Kidney (tissue), 14 donors: ENCODE results near the gene ASTN2. TPM values are rescaled to one million over a fixed set of nuclear protein-coding genes. Genes with fewer than 3 reads are reported as not detected.

Experiments
- DNase-seq, 5 donors: peaks; one replicate each; pipeline ENCODE4 v3.0.0-alpha.2; 2013 to 2020
- FAIRE-seq: peaks from 2 replicates; lab custom pipeline; 2012; peaks lifted over from hg19 to GRCh38; lab: Jason Lieb, UNC
- H3K27ac ChIP-seq, 2 donors: one replicate each; pipeline ENCODE4 v1.7.0; 2013; ENCODE audit warnings: low read depth in 2 of 2, low read length in 2 of 2, inconsistent platforms in 1 of 2
- H3K27me3 ChIP-seq: one replicate; pipeline ENCODE4 v1.7.1; 2013; ENCODE audit warnings: low read length, inconsistent platforms; ENCODE audit not compliant: control insufficient read depth, insufficient read depth
- H3K36me3 ChIP-seq, 3 donors: one replicate each; pipeline versions ENCODE4 v1.7.0 to v1.7.1; 2013; ENCODE audit warnings: low read length in 3 of 3, control low read depth in 1 of 3, inconsistent platforms in 1 of 3; ENCODE audit not compliant: insufficient read depth in 3 of 3, control insufficient read depth in 2 of 3
- H3K4me1 ChIP-seq, 3 donors: one replicate each; pipeline versions ENCODE4 v1.7.0 to v1.7.1; 2013; ENCODE audit warnings: low read length in 3 of 3, inconsistent platforms in 1 of 3, low read depth in 1 of 3; ENCODE audit not compliant: control insufficient read depth in 2 of 3, insufficient read depth in 2 of 3
- H3K4me3 ChIP-seq, 3 donors: one replicate each; pipeline versions ENCODE4 v1.7.0 to v1.8.1; 2013; ENCODE audit warnings: low read length in 3 of 3, control low read depth in 1 of 3, inconsistent platforms in 1 of 3
- H3K9ac ChIP-seq, 3 donors: one replicate each; pipeline versions ENCODE4 v1.7.0 to v1.7.1; 2013; ENCODE audit warnings: low read length in 3 of 3, control low read depth in 1 of 3, inconsistent platforms in 1 of 3
- H3K9me3 ChIP-seq, 3 donors: one replicate each; pipeline versions ENCODE4 v1.7.0 to v1.7.1; 2013; ENCODE audit warnings: low read length in 3 of 3, control low read depth in 1 of 3, inconsistent platforms in 1 of 3; ENCODE audit not compliant: control insufficient read depth in 2 of 3, insufficient read depth in 1 of 3
- intact Hi-C: fragments of 100-400 bp; cut with DNase I; formaldehyde crosslinking; loops from one replicate; pipeline ENCODE4 v1.11.1; 2022
- polyA plus RNA-seq: library from polyadenylated mRNA; stranded (reverse); fragments of 350-450 nt; fragmentation: Illumina TruSeq; extraction: RNeasy Lipid Tissue Mini Kit (QIAGEN cat#74804); gene quantifications from one replicate; pipeline ENCODE4 v1.2.3, GENCODE V29; 2014; ENCODE audit warnings: low read depth, low replicate concordance; ENCODE audit not compliant: insufficient read depth
- total RNA-seq: library from RNA; stranded (reverse); fragmentation: NEBNext Ultra II Directional; extraction: Animal tissue kit (Norgen Biotek cat#: 25700); gene quantifications from one replicate; pipeline ENCODE4 v1.2.1, GENCODE V29; 2021
- TF ChIP-seq, protein P1 (sequence below): IDR thresholded peaks from 3 replicates; pipeline ENCODE4 v1.5.1; 2012; ENCODE audit warnings: mild to moderate bottlenecking, moderate library complexity, borderline replicate concordance; ENCODE audit not compliant: insufficient read depth; ENCODE audit errors: extremely low read depth
- donor health status: control.
- donor health status: control.
- donor health status: control.
- donor health status: control.
- donor health status: control.
- donor health status: DM: yes; HTN: yes; CAD: no.
- donor health status: Normal renal cell carcinoma (clear cell type).

ASTN2 gene
- total and polyA plus RNA-seq, 2 donors from 2014 or later, result 7.6 to 11.5 TPM

DNA sequence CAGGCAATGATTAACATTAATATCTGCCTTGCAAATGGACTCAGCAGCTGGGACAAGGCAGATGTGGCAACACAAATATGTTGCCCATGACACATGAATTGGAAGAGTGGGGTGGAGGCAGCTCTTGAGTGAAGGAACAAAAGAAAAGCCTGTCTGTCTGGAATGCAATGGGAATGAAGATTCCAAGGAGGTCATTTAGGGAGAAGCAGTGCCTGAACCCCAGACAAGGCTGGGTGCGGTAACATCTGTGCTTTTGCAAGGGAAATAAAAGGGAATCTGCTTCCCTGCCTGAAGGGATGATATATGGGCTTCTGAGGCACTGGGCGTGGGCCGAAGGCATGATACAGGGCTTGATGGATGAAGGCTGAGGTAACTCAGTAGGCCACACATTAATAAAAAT is 821.9 kb downstream of the ASTN2 start:
- no peak for FAIRE-seq
- Histone ChIP-seq H3K9ac (no peak overlapping the region), H3K4me3 (no peak overlapping the region), H3K9me3 (peaks cover 0 to 6% (median 0%) of the 10 kb centered on the region in 3 donors), H3K4me1 (no peaks in the 10 kb centered on the region), H3K27me3 (no peaks in the 10 kb centered on the region), H3K27ac (no peak overlapping the region), H3K36me3 (no peaks in the 10 kb centered on the region)
- intact Hi-C loops, result no loop called here
- no peak for DNase-seq
- TF ChIP-seq, protein P1, sequence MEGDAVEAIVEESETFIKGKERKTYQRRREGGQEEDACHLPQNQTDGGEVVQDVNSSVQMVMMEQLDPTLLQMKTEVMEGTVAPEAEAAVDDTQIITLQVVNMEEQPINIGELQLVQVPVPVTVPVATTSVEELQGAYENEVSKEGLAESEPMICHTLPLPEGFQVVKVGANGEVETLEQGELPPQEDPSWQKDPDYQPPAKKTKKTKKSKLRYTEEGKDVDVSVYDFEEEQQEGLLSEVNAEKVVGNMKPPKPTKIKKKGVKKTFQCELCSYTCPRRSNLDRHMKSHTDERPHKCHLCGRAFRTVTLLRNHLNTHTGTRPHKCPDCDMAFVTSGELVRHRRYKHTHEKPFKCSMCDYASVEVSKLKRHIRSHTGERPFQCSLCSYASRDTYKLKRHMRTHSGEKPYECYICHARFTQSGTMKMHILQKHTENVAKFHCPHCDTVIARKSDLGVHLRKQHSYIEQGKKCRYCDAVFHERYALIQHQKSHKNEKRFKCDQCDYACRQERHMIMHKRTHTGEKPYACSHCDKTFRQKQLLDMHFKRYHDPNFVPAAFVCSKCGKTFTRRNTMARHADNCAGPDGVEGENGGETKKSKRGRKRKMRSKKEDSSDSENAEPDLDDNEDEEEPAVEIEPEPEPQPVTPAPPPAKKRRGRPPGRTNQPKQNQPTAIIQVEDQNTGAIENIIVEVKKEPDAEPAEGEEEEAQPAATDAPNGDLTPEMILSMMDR, result no peak

DNA sequence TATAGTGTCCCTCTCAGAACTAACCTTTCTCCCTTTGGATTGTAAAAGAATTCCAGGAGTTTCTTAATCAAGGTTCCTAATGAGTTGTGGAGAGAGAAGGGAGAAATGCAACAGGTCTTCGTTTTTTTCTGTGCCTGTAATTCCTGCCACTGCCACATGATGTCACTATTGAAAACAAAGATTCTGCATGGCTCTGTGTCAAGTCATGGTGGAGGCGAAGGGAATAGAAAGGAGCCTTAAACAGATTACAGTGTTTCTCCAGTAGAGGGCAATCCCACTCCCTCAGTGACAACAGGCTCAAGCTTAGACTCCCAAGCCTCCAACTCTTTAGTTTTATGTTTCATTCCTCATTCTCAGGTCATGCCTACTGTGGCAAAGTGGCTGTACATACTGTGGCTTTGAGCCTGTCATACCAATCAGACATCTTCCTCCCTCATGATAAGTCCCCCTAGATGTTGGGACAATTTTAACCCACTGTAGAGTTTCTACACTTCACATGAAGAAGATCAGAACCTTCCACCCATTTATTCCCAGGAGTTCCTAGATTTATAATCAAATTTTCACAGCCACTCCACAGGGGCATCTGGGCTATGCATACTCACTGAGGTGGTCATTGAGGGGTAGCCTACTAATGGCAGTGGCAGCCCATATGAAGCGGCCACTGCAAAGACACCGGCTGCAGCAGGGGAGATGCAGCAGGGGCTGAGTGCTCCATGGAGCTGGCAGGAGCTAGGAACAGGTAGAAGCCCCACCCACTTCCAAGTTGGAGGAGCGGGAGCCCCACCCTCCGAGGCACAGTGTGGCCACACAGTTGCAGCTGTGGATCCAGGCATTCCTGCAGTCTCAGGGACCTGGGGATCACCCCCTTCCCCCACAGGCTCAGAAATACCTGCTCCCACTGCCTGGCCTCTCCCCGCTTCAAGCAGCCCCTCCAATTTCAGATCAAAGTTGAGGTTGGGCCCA is 825.2 kb downstream of the ASTN2 start:
- no peak overlapping the region for H3K9ac ChIP-seq
- no peak for FAIRE-seq
- TF ChIP-seq, protein P1, result peak; percentile 16

DNA sequence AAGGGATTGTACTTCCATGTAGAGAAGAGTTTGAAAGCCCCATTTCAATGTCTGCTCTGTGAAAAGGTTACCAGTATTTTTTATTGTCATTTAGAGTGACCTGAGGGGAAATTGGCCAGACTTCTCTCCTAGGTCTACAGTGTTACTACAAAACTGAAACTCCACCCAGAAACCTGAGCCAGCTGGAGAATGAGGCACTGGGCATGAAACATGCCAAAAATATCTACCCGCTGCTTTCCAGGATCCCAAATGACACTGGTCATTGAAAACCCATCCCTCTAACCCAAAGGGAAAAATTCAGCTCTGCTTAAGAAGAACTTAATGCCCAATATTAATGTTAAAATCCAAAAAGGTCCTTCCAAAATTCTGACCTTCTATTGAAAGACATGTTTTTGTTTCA is 826.9 kb downstream of the ASTN2 start:
- no peak overlapping the region for H3K9ac ChIP-seq
- no peaks in the 10 kb centered on the region for H3K4me1 ChIP-seq
- no peaks in the 10 kb centered on the region for H3K36me3 ChIP-seq
- peaks cover 0 to 6% (median 0%) of the 10 kb centered on the region in 3 donors for H3K9me3 ChIP-seq
- H3K4me3 ChIP-seq, result no peak overlapping the region
- no peaks in the 10 kb centered on the region for H3K27me3 ChIP-seq
- intact Hi-C loops, result no loop called here
- TF ChIP-seq, protein P1, result no peak
- no peak for FAIRE-seq
- no peak for DNase-seq
- H3K27ac ChIP-seq, result no peak overlapping the region

More for the DNA sequence above, 825.2 kb downstream of the ASTN2 start:
- Histone ChIP-seq H3K27me3 (no peaks in the 10 kb centered on the region), H3K4me3 (no peak overlapping the region), H3K4me1 (no peaks in the 10 kb centered on the region), H3K9me3 (peaks cover 0 to 6% (median 0%) of the 10 kb centered on the region in 3 donors), H3K27ac (no peak overlapping the region), H3K36me3 (no peaks in the 10 kb centered on the region)
- intact Hi-C loops, result no loop called here
- DNase-seq, result no peak
